Measurements from ENCODE around the gene MICAL1.
A peak's percentile ranks its signal among the peaks of the same experiment; 100 is the strongest.

MICAL1 gene

DNA sequence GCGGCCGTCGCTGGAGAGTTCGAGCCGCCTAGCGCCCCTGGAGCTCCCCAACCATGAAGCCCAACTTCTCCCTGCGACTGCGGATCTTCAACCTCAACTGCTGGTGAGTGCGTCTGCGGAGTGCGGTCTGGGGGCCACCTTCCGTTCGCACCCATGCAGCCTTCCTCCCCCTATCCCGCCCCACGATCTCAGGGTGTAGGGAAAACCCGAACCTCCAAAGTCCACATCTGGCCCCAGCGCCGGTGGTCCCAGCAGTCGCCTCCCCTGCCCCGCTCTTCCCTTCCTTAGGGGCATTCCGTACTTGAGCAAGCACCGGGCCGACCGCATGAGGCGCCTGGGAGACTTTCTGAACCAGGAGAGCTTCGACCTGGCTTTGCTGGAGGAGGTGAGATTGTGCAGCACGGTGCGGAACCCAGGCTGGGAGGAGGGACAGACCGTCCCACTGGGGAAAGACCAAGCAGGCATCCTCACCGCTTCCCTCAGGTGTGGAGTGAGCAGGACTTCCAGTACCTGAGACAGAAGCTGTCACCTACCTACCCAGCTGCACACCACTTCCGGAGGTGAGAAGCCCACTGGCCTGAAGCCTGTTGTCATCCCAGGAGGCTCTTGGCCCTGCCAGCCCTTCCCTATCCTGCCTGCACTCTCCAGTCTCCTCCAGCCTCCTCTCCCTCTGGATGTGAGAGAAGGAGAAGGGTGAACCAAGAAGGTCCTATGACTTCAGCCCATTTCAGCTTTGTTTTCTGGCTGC, 14.3 kb downstream of the MICAL1 start:
- TF ChIP-seq, protein P1, sequence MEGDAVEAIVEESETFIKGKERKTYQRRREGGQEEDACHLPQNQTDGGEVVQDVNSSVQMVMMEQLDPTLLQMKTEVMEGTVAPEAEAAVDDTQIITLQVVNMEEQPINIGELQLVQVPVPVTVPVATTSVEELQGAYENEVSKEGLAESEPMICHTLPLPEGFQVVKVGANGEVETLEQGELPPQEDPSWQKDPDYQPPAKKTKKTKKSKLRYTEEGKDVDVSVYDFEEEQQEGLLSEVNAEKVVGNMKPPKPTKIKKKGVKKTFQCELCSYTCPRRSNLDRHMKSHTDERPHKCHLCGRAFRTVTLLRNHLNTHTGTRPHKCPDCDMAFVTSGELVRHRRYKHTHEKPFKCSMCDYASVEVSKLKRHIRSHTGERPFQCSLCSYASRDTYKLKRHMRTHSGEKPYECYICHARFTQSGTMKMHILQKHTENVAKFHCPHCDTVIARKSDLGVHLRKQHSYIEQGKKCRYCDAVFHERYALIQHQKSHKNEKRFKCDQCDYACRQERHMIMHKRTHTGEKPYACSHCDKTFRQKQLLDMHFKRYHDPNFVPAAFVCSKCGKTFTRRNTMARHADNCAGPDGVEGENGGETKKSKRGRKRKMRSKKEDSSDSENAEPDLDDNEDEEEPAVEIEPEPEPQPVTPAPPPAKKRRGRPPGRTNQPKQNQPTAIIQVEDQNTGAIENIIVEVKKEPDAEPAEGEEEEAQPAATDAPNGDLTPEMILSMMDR (IDR thresholded peaks at IDR 0.05; ENCODE audit: control extremely low read depth, extremely low read depth, low read depth, missing control alignments), result no peak
- CTCF ChIA-PET, result interaction anchor here (1.0 to 3.1 kb wide), 12 partner anchors 8 to 1798 kb away, joined by 3 to 20 read pairs (median 6); partner anchors contain the start of gene MICAL1
- POLR2A ChIA-PET, result interaction anchor here (0.6 to 1.1 kb wide), 3 partner anchors 8 to 59 kb away, joined by 3 read pairs; partner anchors contain the start of genes CD164 and MICAL1
- peak; percentile 44 for DNase-seq (ENCODE audit: extremely low spot score)

DNA sequence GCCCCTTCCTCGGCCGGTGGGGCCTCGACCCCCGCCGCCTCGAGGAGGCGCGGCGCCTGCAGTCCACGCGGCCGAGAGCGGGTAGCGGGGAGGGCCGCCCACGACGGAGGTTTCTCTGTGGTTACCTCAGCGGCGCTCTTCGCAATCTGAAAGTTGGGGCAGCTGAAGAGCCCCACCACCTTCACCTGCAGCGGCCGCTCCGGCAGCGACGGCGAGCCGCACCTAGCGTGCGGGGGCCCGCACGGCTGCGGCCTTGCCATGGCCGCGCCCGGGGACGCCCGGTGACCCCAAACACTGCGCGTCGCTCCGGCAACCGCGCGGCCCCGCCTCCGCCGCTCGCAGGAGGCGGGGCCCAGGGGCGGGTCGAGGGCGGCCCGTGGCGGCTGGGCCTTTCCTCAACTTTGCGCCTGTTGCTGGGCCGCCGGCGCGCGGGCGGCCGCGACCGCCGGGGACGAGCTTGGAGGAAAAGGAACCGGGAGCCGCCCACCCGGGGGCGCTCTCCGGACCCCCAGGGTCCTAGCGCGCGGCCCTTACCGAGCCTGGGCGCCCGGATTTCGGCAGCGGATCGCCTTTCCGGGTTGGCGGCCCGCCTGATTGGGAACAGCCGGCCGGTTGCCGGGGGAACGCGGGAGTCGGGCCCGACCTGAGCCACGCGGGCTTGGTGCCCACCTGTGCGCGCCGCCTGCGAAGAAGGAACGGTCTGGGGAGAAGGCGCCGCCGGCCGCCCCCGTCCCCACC, 15.1 kb downstream of the MICAL1 start, which contains the start of the genes PPIL6 and SMPD2:
PPIL6 (minus strand) TSS at position 298 of the 738 bp plus-strand sequence; CDS start at position 260, 38 bp downstream.
SMPD2 (plus strand) TSS at position 394 of the 738 bp plus-strand sequence. CDS start 398 bp downstream, outside the sequence.
- CTCF ChIA-PET, result interaction anchor here (1.0 to 3.1 kb wide), 10 partner anchors 7 to 1798 kb away, joined by 3 to 20 read pairs (median 6); partner anchors contain the start of gene MICAL1
- POLR2A ChIA-PET, result interaction anchor here (0.6 to 1.1 kb wide), 2 partner anchors 7 to 15 kb away, joined by 3 read pairs; partner anchors contain the start of gene MICAL1
- TF ChIP-seq, protein P1 (IDR thresholded peaks at IDR 0.05; ENCODE audit: control extremely low read depth, extremely low read depth, low read depth, missing control alignments), result peak; percentile 15
- peak; percentile 95 for DNase-seq (ENCODE audit: extremely low spot score)

DNA sequence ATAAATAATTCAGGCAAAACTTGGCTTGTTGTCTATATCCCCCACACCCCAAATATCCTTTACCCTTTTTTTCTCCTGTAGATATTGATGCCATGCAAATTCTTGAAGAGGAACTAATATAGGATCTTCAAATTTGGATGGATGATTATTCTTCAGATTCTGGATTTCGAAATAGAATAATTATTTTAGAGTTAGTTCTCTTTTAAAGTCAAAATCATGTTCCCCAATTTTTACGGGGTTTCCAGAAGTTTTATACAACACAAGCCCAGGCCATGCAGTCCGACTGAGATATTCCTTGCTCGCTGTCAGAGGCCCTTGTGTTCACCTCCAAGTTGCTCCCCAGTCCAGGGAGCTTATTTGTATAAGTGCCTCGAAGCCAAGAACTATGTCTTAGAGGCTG, 19.5 kb downstream of the MICAL1 start:
- POLR2A ChIA-PET, result interaction anchor here (0.6 kb wide), 1 partner anchor 1607 kb away, joined by 3 read pairs; no protein-coding TSS in a partner anchor
- DNase-seq (ENCODE audit: extremely low spot score), result no peak
- TF ChIP-seq, protein P1 (IDR thresholded peaks at IDR 0.05; ENCODE audit: control extremely low read depth, extremely low read depth, low read depth, missing control alignments), result no peak
- CTCF ChIA-PET, result interaction anchor here (1.0 to 1.5 kb wide), 4 partner anchors 19 to 258 kb away, joined by 3 to 8 read pairs (median 4); partner anchors contain the start of gene CD164

DNA sequence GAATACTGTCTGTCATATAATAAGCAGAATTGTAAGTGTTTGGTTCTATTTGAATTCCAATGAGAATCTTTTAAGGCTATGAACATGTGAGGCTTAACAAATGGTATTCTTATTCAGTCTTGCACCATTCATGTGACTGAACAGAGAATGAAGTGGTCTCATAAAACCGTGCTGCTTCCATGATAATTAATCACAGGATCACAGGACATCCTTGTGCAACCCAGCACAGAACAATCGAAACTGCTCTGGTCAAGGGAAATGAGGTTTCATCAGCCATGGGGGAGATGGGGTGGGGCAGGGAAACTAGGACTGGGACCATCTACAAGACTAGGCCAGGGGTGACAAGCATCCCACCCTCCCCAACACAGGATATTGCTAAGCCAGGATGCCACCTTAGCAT, 21.1 kb downstream of the MICAL1 start:
- POLR2A ChIA-PET, result no interaction called here
- TF ChIP-seq, protein P1 (IDR thresholded peaks at IDR 0.05; ENCODE audit: control extremely low read depth, extremely low read depth, low read depth, missing control alignments), result no peak
- CTCF ChIA-PET, result interaction anchor here (1.1 to 1.2 kb wide), 3 partner anchors 14 to 51 kb away, joined by 3 read pairs; partner anchors contain the start of gene MICAL1
- no peak for DNase-seq (ENCODE audit: extremely low spot score)

DNA sequence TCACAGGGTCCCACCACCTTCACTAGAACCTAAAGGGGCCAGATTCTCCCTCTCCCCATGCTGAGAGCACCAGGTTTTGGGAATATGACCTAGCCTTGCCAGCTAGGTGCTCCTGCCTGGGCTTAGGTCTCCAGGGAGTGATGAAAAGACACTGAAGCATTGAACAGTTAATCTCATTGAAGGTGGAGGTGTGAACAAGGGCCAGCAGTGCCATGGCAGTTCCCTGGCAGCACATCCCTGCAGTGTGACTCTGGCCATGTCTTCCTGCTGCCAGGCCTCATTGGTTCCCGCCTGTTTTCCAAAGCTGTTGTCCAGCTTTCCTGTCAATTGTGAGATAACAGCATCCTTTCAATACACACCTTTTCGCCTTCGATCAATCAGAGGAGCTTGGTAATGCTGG, 26.1 kb downstream of the MICAL1 start:
- TF ChIP-seq, protein P1 (IDR thresholded peaks at IDR 0.05; ENCODE audit: control extremely low read depth, extremely low read depth, low read depth, missing control alignments), result no peak
- CTCF ChIA-PET, result no interaction called here
- POLR2A ChIA-PET, result no interaction called here
- no peak for DNase-seq (ENCODE audit: extremely low spot score)

DNA sequence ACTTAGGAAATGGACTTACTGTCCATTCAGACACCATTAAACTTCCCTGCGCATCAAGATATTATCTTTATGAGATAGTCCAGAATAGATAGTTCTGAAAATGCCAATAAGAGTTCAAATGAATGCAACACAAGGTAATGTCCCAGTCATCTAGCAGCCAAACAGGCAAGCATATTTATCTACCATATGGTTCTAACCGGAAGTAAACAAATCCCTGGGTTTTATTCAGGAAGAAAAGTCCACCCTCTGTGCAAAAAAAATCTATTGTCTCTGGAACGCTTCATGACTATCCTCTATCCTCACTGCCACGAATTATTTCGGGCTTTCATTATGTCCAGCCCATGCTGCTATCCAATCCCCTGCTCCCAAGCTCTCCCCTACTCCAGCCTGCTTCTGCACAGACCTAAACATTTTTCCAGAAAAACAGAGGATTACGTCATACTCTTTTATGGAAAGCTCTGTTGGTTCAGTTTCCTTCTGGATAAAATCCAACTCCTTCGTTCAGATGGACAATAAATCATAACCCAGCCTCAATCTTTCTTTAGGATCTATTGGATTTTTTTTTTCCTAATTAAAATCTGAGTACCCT, 26.6 kb downstream of the MICAL1 start:
- TF ChIP-seq, protein P1 (IDR thresholded peaks at IDR 0.05; ENCODE audit: control extremely low read depth, extremely low read depth, low read depth, missing control alignments), result no peak
- POLR2A ChIA-PET, result no interaction called here
- CTCF ChIA-PET, result interaction anchor here (0.6 kb wide), 1 partner anchor 79 kb away, joined by 3 read pairs; no protein-coding TSS in a partner anchor
- no peak for DNase-seq (ENCODE audit: extremely low spot score)

Measured in GM10248 (cell line).